Neuronal stem cell (in vitro differentiated cells): ENCODE measurements around the gene B4GALNT4. TPM values are rescaled to one million over a fixed set of nuclear protein-coding genes. Genes with fewer than 3 reads are reported as not detected.
"Not testable (repeated sequence)": the region's sequence is repeated elsewhere in the genome, so short reads cannot be mapped to it uniquely, and the experiment has no call there.

ENCODE experiments used
- DNase-seq: peaks from one replicate; pipeline ENCODE4 v3.0.0-alpha.2; 2013; ENCODE audit warnings: low spot score
- H2AFZ ChIP-seq: one replicate; pipeline ENCODE4 v1.6.1; 2013; ENCODE audit warnings: mild to moderate bottlenecking, low read length, inconsistent platforms
- H2AK5ac ChIP-seq: 2 replicates; pipeline ENCODE4 v1.6.1; 2013; ENCODE audit warnings: low read depth, mild to moderate bottlenecking, inconsistent platforms, low read length, moderate library complexity, mixed read lengths
- H2BK120ac ChIP-seq: 2 replicates; pipeline ENCODE4 v1.6.1; 2013; ENCODE audit warnings: low read depth, mild to moderate bottlenecking, inconsistent platforms, low read length, moderate library complexity, mixed read lengths
- H2BK12ac ChIP-seq: one replicate; pipeline ENCODE4 v1.6.1; 2013; ENCODE audit warnings: low read length, inconsistent platforms
- H2BK15ac ChIP-seq: 2 replicates; pipeline ENCODE4 v1.6.1; 2013; ENCODE audit warnings: mild to moderate bottlenecking, low read length, inconsistent platforms, mixed read lengths
- H2BK5ac ChIP-seq: one replicate; pipeline ENCODE4 v1.6.1; 2013; ENCODE audit warnings: inconsistent platforms, mild to moderate bottlenecking, low read length, moderate library complexity
- H3K14ac ChIP-seq: one replicate; pipeline ENCODE4 v1.6.1; 2013; ENCODE audit warnings: low read length, inconsistent platforms
- H3K18ac ChIP-seq: 2 replicates; pipeline ENCODE4 v1.6.1; 2013; ENCODE audit warnings: low read length, inconsistent platforms
- H3K23ac ChIP-seq: 2 replicates; pipeline ENCODE4 v1.6.1; 2013; ENCODE audit warnings: low read depth, mild to moderate bottlenecking, mixed read lengths, low read length, inconsistent platforms; ENCODE audit not compliant: poor library complexity
- H3K27ac ChIP-seq: replicated peaks from 3 replicates; pipeline ENCODE4 v1.5.1; 2013; ENCODE audit warnings: low read length, inconsistent platforms
- H3K27me3 ChIP-seq, 3 experiments: 2 replicates each; pipeline ENCODE4 v1.6.1; 2013; ENCODE audit warnings: low read length in 3 of 3, mild to moderate bottlenecking in 2 of 3, inconsistent platforms in 1 of 3, low read depth in 1 of 3, mixed read lengths in 1 of 3, moderate library complexity in 1 of 3; ENCODE audit not compliant: control insufficient read depth in 3 of 3, insufficient read depth in 3 of 3
- H3K36me3 ChIP-seq, 2 donors: replicated peaks in 1 of 2; 2 replicates each; pipeline ENCODE4 v1.6.1; 2013; ENCODE audit warnings: low read length in 2 of 2; ENCODE audit not compliant: control insufficient read depth in 2 of 2, insufficient read depth in 2 of 2
- H3K4ac ChIP-seq: 2 replicates; pipeline ENCODE4 v1.6.1; 2013; ENCODE audit warnings: inconsistent platforms, mild to moderate bottlenecking, low read length, moderate library complexity
- H3K4me1 ChIP-seq, 2 donors: 1 replicate in 1 of 2; 2 replicates in 1 of 2; pipeline ENCODE4 v1.6.1; 2013; ENCODE audit warnings: low read length in 2 of 2, low read depth in 1 of 2; ENCODE audit not compliant: control insufficient read depth in 2 of 2, insufficient read depth in 1 of 2
- H3K4me2 ChIP-seq: one replicate; pipeline ENCODE4 v1.6.1; 2013; ENCODE audit warnings: mild to moderate bottlenecking, low read length, inconsistent platforms; ENCODE audit not compliant: insufficient read depth, poor library complexity, severe bottlenecking
- H3K4me3 ChIP-seq, 2 donors: 2 replicates each; pipeline ENCODE4 v1.5.1; 2013; ENCODE audit warnings: low read length in 2 of 2, mild to moderate bottlenecking in 2 of 2, inconsistent platforms in 1 of 2, moderate library complexity in 1 of 2
- H3K79me1 ChIP-seq: one replicate; pipeline ENCODE4 v1.6.1; 2013; ENCODE audit warnings: low read depth, mild to moderate bottlenecking, inconsistent platforms, low read length, moderate library complexity
- H3K9ac ChIP-seq: one replicate; pipeline ENCODE4 v1.6.1; 2013; ENCODE audit warnings: mild to moderate bottlenecking, low read depth, low read length, inconsistent platforms; ENCODE audit not compliant: poor library complexity
- H3K9me3 ChIP-seq, 2 donors: replicated peaks in 1 of 2; 2 replicates each; pipeline versions ENCODE3 to v1.6.1; 2013; ENCODE audit warnings: low read length in 2 of 2, mild to moderate bottlenecking in 2 of 2, inconsistent platforms in 1 of 2, low read depth in 1 of 2, mixed read lengths in 1 of 2, moderate library complexity in 1 of 2; ENCODE audit not compliant: control insufficient read depth in 2 of 2, insufficient read depth in 1 of 2
- H4K8ac ChIP-seq: one replicate; pipeline ENCODE4 v1.6.1; 2013; ENCODE audit warnings: low read depth, mild to moderate bottlenecking, inconsistent platforms, low read length, moderate library complexity
- H4K91ac ChIP-seq: one replicate; pipeline ENCODE4 v1.6.1; 2013; ENCODE audit warnings: low read length, low read depth, mild to moderate bottlenecking, inconsistent platforms; ENCODE audit not compliant: poor library complexity
- WGBS, 2 donors: extraction: QIAGEN DNeasy Blood & Tissue Kit; methylation state at CpG; one replicate each; pipeline ENCODE4 v1.1.7; 2013; ENCODE audit warnings: missing lambda C conversion rate in 2 of 2, mixed read lengths in 1 of 2; ENCODE audit not compliant: insufficient read length in 2 of 2, insufficient replicate concordance in 1 of 2; ENCODE audit errors: extremely low coverage in 2 of 2; 5-methylcytosine and 5-hydroxymethylcytosine counted together
- polyA plus RNA-seq, 2 experiments: library from polyadenylated mRNA; stranded (reverse); fragments of 200-250 nt; gene quantifications; one replicate each; pipeline ENCODE4 v1.2.3, GENCODE V29; 2013

B4GALNT4 gene
- 87.0 TPM for polyA plus RNA-seq (2013, experiment 1 of 2)
- polyA plus RNA-seq (2013, experiment 2 of 2), result 87.3 TPM

DNA sequence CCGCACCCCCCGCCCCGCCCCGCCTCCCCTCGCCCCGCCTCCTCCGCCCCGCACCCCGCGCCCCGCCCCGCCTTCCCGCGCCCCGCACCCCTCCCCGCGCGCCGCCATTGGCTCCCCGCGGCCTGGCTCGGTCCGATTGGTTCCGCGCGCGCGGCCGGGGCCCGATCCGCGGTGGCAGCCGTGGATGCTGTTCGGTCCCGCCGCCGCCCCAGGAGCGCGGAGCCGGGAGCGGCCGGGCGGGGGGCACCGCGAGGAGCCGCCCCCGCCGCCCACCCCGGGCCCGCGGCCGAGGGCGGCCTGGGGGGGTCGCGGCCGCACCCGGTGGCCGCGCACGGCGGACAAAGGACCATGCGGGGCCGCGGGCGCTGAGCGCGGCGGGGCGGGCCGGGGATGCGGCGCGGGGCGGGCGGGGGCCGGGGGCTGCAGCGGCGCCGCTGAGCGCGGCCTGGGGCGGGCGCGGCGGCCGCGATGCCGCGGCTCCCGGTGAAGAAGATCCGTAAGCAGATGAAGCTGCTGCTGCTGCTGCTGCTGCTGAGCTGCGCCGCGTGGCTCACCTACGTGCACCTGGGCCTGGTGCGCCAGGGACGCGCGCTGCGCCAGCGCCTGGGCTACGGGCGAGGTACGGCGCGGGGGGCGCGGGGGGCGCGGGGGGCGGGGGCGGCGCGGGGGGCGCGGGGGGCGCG lies at the start of gene B4GALNT4:
B4GALNT4 (plus strand) TSS at position 164 of the 683 bp plus-strand sequence; CDS start at position 469, 305 bp downstream.
- DNase-seq, result no peak
- no peak within 1 kb of the TSS for H2BK15ac ChIP-seq
- peak within 1 kb of the TSS; percentile 87 for H4K8ac ChIP-seq
- no CpG with 5 or more reads among the region's 118 CpGs for WGBS, 2 donors
- H3K18ac ChIP-seq, result peak within 1 kb of the TSS; percentile 99
- peak within 1 kb of the TSS; percentile 98 for H3K9ac ChIP-seq
- H2BK12ac ChIP-seq, result peak within 1 kb of the TSS; percentile 3
- H3K14ac ChIP-seq, result peak within 1 kb of the TSS; percentile 67
- peak within 1 kb of the TSS; percentile 72 for H3K4ac ChIP-seq
- peak within 1 kb of the TSS; percentile 75 for H3K4me2 ChIP-seq
- H3K79me1 ChIP-seq, result peaks cover 19% of the 10 kb centered on the region
- peak within 1 kb of the TSS; percentile 33 for H2BK5ac ChIP-seq
- peaks cover 26 to 32% of the 10 kb centered on the region in 2 donors for H3K36me3 ChIP-seq
- H4K91ac ChIP-seq, result peak within 1 kb of the TSS; percentile 97
- H3K9me3 ChIP-seq, result peaks cover 9 to 11% of the 10 kb centered on the region in 2 donors
- H3K4me1 ChIP-seq, result peaks cover 8 to 11% of the 10 kb centered on the region in 2 donors
- peak within 1 kb of the TSS; percentile 77 to 92 for H3K4me3 ChIP-seq
- H2AFZ ChIP-seq, result peak within 1 kb of the TSS; percentile 38
- H3K23ac ChIP-seq, result peak within 1 kb of the TSS; percentile 32
- no peak within 1 kb of the TSS for H2BK120ac ChIP-seq
- peak within 1 kb of the TSS; percentile 47 for H3K27ac ChIP-seq
- no peaks in the 10 kb centered on the region for H3K27me3 ChIP-seq
- peak within 1 kb of the TSS; percentile 98 for H2AK5ac ChIP-seq

- no CpG with 5 or more reads among the region's 10 CpGs for WGBS, 2 donors
- H2AFZ ChIP-seq, DNase-seq, H2BK15ac ChIP-seq, H3K9me3 ChIP-seq, H4K8ac ChIP-seq, H2BK120ac ChIP-seq, H3K23ac ChIP-seq, H3K14ac ChIP-seq, H3K18ac ChIP-seq, H3K79me1 ChIP-seq, H2BK5ac ChIP-seq, H2BK12ac ChIP-seq, H3K4ac ChIP-seq, H4K91ac ChIP-seq: not testable (repeated sequence)
- Histone ChIP-seq H2AK5ac (peak overlapping the region; percentile 53), H3K36me3 (peaks cover 0 to 32% of the 10 kb centered on the region in 2 donors), H3K27ac (peak overlapping the region; percentile 13), H3K4me1 (peaks cover 19 to 33% of the 10 kb centered on the region in 2 donors), H3K9ac (peak overlapping the region; percentile 60), H3K4me3 (peak overlapping the region; percentile 50 to 82), H3K4me2 (peak overlapping the region; percentile 54), H3K27me3 (peaks cover 0 to 24% (median 0%) of the 10 kb centered on the region in 3 experiments)
Measured at GRCh38 chr11:319888-320273, 49.4 kb upstream of the B4GALNT4 start.

DNA sequence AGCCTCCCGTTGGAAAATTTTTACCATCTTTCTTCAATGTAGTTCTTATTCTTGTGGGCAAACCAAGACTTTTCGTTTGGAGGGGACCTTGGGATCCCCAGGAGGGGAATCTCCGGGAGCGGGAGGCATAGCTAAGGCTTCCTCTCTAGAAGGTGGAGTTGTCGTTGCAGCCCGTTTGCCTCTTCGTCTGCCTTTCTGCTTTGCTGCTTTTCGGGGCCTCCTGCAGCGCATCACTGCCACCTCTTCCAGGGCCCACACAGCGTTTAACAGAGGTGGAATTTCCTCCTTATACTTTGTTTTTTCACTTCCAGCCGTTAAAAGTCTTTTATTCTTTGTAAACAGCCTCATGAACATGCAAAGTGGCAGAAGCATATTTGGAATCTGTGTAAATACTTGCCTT lies 45.1 kb upstream of the B4GALNT4 start:
- Histone ChIP-seq H3K9me3 (no peaks in the 10 kb centered on the region), H3K23ac (no peak overlapping the region), H3K27ac (no peak overlapping the region), H2BK12ac (no peak overlapping the region), H3K14ac (no peak overlapping the region), H3K18ac (no peak overlapping the region), H2BK120ac (no peak overlapping the region), H4K8ac (no peak overlapping the region), H3K27me3 (no peaks in the 10 kb centered on the region), H3K4ac (no peak overlapping the region), H3K4me1 (peaks cover 11 to 26% of the 10 kb centered on the region in 2 donors), H2AK5ac (no peak overlapping the region), H3K79me1 (no peaks in the 10 kb centered on the region), H2BK5ac (no peak overlapping the region), H3K4me2 (no peak overlapping the region), H2BK15ac (no peak overlapping the region), H3K9ac (no peak overlapping the region), H3K36me3 (peaks cover 0 to 5% of the 10 kb centered on the region in 2 donors), H2AFZ (peak overlapping the region; percentile 68), H4K91ac (no peak overlapping the region), H3K4me3 (no peak overlapping the region)
- DNase-seq, result no peak
- WGBS, 2 donors, result no CpG with 5 or more reads among the region's 11 CpGs
